ENCODE data around the gene ARHGAP27.

ARHGAP27 gene

DNA sequence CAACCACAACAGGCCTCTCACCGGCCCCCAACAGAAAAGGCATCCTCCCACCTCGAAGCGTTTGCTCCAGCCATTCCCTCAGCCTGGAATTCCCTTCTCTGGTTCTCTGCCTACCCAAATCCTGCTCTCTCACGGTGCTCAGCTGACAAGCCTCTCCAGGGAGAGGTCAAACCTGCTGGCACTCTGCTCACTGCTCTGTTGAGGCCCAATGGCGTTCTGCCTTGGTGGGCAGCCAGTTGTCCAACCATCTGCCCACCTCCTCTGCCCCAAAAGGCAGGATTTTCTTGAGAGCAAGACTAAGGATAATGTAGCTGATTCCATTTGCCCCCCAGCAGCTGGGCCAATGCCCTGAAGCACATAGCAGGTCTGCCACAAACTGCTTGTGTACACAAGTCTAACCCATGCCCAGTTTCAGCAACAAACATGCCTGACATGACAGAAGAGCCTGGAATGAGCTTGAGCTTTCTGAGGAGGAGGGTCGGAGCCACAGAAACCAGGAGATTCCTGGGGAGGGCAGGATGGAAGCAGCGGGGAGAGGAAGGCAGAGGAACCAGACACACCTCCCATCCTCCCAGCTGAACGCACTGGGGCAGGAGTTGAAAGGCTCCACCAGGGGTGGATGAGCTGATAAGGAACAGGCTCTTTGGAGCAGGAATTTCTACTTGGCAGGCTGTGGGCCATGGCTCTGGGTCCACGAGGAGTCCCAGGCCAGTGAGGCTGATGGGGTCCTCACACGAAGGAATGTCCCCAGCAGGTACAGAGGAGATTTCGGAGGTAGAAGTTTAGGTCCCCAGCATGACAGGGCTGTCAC, 23.9 kb downstream of the ARHGAP27 start:
- in situ Hi-C loops (cut with MboI; ENCODE audit: low sequenced_read_pairs), result no loop called here

DNA sequence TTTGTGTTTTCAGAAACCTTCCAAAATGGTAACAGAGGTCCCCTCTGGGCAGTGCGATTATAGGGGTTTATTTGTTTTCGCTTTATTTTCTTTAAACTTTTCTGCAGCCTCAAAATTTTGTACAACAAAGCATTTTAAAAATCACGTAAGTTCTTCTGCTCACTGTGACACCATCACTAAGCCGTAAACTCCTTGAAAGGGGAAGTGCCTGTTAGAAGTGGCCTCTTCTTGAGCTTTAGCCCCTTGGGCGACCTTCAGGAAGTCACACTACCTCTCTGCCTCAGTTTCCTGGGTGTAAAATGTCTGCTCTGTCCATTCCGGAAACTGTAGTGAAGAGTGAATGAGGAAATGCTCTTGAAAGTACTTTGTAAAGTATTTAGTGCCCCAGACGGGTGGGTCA, 26.6 kb downstream of the ARHGAP27 start:
- in situ Hi-C loops (cut with MboI; ENCODE audit: low sequenced_read_pairs), result no loop called here

DNA sequence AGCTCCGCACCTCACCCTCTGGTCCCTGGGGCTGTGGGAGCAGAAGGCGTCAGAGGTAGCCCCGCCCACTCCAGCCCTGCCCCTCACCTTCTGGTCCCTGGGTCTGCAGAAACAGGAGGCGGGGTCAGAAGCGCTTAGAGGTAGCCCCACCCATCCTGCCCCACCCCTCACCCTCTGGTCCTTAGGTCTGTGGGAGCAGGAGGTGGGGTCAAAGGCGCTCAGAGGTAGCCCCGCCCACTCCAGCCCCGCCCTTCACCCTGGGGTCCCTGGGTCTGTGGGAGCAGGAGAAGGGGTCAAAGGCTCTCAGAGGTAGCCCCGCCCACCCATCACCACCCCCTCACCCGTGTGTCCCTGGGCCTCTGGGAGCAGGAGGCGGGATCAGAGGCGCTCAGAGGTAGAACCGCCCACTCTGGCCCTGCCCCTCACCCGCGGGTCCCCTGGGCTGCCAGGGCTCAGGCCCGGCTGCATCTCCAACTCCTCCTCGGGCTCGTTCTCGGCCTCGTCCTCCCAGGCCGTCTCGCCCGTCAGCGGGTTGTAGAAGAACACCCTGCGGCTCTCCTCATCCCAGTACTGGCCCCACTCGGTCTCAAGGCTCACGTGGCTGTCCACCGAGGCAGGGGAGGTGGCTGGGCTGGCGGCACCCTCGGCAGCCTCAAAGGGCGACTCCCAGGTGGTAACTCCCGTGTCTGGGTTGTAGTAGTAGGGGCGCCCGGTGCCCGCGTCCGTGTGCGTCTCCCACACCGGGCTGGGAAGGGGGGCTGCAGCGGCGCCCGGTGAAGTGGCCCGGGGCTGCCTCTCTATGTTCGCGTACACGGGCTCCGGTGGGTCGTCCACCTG, 27.2 kb downstream of the ARHGAP27 start:
- in situ Hi-C loops (cut with MboI; ENCODE audit: low sequenced_read_pairs), result no loop called here

DNA sequence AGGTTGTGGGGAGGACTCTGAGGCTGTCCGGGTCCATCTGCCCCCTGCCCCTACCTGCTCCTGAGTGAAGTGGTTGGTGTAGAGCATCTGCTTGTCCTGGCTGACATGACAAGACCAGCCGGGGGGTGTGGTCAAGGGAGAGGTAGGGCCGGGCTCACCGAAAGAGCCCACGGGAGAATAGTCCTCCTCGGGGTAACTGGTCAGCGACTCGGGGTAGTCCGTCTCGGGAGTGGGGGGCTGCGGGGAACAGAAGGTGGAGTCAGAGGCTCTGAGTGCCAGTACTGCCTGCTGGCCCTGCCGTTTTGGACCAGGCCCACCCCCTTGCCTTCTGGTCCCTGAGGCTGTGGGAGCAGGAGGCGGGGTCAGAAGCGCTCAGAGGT, 27.8 kb downstream of the ARHGAP27 start:
- in situ Hi-C loops (cut with MboI; ENCODE audit: low sequenced_read_pairs), result no loop called here

DNA sequence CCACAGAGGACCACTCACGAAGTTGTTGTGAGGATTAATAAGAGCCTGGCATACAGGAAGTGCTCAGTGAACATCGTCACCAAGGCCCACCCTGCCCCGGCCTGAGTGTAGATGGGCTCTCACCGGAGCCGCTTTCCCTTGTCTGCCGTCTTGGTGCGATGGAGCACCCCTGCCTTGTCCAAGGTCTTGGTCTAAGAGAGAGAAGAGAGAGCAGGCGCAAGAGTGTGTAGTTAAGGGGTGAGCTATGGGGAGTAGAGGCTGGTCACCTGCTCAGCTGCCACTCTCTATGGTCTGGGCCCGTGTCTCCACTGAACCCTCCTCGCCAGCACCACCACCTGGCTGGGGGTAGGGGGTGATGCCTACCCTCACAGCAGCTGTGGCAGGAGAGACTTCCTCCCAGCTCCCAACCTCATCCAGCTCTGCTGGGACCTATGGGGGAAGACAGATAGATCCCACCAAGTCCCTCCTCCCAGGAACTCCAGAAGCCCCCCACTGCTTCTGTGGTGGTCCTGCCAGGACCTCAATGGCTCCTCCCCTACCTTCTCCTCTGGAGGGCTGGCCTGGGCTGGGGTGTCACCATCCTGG, 28.7 kb downstream of the ARHGAP27 start:
- in situ Hi-C loops (cut with MboI; ENCODE audit: low sequenced_read_pairs), result no loop called here

DNA sequence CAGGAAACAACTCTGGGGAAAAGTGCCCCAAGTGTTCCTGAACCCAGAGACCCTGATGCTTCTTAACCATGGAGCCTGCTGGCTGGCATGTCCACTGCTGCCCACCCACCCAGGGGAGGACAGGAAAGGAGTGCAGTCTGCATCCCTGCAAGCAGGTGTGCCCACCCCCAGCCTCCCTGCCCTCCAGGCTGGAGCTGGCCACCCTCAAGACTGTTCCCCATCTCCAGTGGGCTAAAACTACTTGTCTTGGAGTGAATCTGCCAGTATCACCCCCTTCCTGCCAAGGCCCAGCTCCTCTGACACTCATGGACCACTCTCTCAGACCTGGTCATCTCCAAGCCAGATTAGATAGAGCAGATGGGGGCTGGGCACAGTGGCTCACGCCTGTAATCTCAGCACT, 29.8 kb downstream of the ARHGAP27 start:
- in situ Hi-C loops (cut with MboI; ENCODE audit: low sequenced_read_pairs), result no loop called here

DNA sequence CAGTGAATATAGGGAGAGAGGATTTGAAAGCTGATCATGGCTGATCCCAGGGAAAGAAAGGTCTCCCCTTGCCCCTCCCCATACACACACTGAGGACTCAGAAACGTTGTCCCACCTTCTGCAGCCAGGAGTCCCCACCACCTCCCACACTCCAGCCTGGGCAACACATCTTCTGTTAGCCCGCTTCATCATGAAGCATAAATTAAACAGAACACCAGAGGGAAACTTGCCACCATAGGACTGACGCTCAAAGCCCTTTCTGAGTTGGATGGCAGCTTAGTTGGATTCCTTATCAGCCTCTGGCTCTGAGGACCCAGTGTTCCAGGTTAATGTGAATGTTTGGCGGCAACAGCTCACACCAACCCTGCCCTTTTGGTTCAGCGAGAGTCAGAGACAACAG, 33.9 kb downstream of the ARHGAP27 start:
- in situ Hi-C loops (cut with MboI; ENCODE audit: low sequenced_read_pairs), result no loop called here

DNA sequence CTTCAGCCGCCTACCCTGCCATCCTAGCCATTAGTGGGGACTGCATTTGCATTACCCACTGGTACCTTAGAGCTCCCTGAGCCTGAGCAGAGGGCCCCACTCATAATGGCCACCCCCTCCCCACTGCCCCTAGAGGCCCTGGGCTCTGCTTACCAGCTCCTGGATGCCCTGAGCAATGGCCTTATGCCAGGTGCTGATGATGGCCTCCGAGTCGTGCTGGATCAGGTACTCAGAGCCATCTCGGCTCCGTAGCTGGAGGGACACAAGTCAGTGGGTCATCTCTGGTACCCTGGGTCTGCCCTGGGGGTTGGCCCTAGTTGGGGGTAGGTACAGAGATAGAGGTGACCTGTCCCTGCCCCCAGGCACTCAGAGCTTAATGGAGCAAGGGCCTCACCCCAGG, 34.9 kb downstream of the ARHGAP27 start:
- in situ Hi-C loops (cut with MboI; ENCODE audit: low sequenced_read_pairs), result no loop called here

DNA sequence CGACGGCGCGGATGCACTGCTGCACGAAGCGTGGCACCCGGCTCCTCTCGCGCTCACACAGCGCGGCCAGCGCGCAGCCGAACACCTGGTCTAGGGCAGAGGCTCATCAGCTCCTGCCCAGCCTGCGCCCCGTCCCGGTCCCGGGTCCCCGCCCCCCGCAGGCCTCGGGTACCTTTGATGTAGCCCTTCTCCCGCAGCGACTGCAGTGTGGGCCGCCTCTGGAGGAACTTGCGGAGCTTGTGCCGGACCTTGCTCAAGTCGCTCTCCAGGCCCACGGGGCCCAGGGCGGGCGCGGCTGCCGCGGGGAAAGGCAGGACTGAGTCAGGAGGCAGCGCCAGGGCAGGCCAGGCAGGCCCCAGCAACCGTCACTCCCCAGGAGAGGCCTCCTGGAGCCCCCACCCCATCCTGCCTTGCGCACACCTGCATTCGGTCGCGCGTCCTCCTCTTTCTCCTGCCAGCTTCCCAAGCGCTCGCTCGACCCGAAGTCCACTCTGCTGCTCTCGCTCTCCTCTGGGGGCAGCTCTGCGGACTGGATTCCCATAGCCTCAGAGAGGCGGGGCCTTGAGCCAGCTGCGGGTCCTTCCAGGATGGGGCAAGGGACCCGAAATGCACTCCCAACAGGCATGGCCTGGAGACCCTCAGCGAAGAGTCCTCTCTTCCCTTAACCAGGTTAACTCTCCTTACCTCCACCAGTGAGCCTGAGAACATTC, 36.0 kb downstream of the ARHGAP27 start:
- in situ Hi-C loops (cut with MboI; ENCODE audit: low sequenced_read_pairs), result no loop called here

DNA sequence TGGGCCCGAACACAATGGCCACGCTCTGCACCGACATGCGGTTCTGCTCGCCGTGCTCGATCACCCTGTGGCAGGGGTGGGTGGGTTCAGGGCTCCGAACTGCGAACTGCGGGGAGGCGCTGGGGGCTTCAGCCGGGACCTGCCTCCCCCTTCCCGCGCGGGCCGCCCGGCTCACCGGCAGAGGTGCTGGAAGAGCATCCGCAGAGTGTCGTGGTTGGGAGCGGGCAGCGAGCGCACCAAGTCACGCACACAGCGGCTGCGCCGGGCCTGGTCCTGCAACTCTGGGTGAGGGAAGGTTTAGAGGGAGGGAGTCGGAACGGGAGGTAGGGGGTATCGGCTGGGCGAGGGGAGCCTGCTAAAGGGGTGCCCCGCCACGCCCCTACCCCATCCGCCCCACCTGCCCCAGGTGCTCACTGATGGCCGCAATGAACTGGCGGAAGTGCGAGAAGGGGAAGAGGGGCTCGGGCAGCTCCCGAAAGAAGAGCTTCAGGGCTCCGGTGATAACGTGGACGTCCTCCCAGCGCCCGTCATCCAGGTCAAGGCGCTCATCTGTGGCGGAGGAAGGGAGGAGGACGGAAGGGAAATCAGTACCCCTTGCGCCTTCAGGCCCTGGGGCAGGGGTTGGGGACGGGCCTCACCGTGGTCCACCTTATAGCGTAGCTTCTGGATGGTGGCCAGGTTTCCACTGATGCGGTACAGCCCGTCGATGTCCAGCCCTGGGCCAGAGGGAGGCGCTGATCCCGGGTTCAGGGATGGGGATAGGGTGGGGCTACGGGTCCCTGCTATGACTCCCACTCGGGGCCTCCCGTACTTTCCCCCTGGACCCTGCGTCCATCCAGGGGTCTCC, 36.9 kb downstream of the ARHGAP27 start:
- in situ Hi-C loops (cut with MboI; ENCODE audit: low sequenced_read_pairs), result no loop called here

DNA sequence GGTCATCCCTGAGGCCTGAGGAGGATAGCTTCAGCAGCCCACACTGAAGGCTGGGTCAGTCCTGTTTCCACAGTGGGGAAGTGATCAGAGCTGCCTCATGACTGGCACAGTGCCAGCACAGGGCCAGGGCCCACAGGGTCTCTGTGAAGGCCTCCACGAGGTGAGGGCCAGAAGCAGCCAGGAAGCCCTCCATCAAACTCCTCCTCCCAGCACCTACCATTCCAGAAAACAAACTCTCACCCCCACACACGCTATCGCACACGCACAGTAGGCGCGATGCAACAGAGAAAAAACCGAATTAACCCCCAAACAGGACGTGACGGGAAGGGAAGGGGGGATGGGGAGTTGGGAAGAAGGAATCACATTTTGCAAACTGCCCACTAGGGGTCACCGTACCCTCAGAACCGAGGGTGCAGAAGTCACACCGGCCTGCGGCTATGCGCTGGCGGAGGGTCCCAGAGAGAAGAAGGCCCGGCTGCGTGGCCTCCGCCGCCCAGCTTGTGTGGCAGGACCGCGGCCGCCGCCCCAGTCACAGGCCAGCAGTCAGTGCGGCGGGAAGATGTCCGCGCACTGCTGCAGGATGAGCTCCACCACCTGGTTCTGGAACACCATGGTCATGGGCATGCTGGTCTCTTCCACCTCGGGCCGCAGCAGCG, 37.6 kb downstream of the ARHGAP27 start:
- in situ Hi-C loops (cut with MboI; ENCODE audit: low sequenced_read_pairs), result no loop called here

DNA sequence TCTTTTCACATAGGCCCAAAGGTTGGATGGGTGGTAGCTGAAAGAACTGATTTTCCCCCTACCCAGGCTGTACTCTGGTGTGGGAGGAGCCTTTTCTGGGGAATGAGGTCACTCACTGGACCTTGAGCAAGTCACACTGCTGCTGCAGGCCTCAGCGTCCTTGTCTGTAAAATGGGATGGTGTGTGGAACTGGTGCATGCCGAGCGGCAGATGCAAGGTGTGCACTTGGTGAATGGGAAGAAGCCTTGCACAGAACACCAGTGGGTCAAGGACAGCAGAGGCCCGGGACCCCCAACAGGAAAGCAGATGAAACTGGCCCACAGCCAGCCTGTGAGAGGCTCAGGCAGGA, 38.1 kb downstream of the ARHGAP27 start:
- in situ Hi-C loops (cut with MboI; ENCODE audit: low sequenced_read_pairs), result no loop called here

DNA sequence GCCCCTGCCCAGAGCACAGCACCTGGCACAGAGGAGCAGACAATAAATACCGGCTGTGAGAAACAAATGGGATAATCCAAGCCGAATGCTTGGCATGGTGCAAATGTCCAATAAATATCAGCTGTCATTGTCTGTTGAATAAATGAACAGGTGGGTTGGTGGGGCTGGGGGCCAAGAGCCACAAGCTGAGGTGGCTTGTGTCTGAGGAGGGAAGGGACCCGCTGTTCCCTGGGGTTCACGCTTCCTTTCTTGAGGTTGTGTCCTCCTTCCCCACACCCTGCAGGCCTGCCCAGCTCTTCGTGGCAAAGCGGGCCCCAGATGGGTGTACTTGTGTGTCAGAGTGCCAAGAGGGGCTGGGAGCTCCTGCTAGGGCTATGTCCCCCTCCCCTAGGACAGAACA, 38.6 kb downstream of the ARHGAP27 start:
- in situ Hi-C loops (cut with MboI; ENCODE audit: low sequenced_read_pairs), result no loop called here

DNA sequence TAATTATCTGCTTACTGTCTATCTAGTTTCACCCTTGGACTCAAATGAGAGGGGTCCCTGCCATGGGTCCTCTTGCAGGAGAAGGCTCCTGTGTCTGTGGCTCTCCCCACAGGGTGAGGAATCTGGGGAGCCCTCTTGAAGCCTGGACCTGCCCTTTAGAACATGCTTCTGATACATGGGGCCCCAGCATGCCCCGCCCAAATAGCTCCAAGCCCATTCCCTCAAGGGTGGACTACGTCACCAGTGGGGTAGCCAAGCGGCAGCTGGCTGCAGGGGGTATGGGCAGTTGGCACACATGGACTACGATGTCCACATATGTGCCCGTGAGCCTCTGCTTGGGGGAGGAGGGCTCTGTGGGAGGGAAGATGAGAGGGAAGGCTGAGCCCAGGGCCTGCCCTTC, 39.3 kb downstream of the ARHGAP27 start:
- in situ Hi-C loops (cut with MboI; ENCODE audit: low sequenced_read_pairs), result no loop called here

DNA sequence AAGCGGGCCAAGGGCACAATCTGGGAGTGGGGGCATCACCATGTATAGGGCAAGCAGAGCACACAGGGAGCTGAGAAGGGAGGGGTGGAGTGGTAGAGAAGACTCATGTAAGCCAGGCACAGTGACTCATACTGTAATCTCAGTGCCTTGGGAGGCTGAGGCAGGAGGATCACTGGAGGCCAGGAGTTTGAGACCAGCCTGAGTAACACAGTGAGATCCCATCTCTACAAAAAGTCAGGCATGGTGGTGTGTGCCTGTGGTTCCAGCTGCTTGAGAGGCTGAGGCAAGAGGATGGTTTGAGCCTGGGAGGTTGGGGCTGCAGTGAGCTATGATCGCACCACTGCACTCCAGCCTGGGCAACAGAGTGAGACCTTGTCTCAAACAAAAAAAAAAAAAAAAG, 40.8 kb downstream of the ARHGAP27 start:
- in situ Hi-C loops (cut with MboI; ENCODE audit: low sequenced_read_pairs), result no loop called here

DNA sequence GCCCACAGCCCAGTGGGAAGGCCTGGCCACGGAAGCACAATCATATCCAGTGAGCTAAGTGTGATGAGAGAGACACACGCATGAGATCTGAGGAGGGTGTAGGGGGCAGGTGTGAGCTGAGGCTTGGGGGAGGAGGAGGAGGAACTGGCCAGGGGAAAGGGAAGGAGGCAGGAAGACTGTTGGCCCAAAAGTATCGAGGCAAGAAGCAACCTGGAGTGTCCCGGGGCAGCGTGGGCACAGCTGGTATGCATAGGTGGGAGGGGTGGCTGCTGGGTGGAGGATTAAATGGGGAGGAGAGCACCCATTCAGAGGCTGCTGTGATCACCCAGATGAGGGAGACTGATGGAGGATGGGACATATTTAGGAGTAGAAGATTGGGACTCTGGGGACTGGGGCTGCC, 41.4 kb downstream of the ARHGAP27 start:
- in situ Hi-C loops (cut with MboI; ENCODE audit: low sequenced_read_pairs), result no loop called here

DNA sequence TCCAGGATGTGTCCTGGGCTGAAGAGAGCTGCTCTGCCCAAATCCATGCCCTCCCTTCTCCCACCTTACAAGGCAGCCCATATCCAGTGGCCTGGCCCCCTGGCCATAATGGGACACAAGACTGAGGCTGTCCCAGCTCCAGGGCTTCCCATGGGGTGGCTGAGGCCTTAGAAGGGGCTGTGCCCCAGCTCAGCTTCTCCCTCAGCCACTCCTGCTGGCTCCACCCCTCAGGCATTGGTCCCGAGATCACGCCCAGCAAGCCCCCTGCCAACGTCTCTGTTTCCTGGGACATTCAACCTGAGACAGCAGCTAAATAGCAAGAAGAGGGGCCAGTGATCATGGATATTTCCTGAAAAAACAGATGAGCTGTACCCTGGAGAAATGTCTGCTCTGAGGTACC, 43.3 kb downstream of the ARHGAP27 start:
- in situ Hi-C loops (cut with MboI; ENCODE audit: low sequenced_read_pairs), result loop anchor here (5.0 to 10.0 kb wide), 2 partner anchors 107 to 165 kb away; partner anchors contain the start of gene FMNL1

DNA sequence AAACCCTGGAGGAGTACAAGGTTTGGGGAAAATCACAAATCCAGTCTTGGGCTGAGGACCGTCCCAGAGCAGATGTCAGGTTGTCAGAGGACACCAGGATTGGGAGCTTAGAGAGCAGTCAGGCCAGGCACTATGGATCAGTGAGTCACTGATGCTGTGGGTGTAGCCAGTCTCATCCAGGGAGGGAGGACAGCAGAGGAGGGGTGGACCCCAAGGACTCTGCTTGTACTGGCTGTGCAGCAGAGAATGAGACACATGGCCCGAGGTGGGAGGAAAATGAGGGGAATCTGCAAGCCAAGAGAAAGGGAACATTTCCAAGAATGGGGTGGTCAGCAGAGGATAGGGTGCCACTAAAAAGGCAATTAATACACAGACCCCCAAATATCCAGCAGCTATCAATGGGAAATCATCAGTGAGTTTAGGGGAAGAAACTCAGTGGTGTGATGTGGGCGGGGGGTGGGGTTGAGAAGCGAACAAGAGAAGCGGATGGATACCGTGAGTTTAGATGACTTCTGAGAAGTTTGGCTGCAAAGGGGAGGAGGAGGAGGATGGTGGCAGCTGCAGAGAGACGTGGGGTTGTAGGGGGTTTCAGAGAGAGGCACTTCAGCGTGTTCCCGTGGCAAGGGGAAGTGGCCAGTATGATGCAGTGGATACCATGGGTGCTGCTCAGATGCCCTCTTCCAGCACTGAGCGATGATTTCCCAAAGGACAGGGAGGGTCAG, 43.9 kb downstream of the ARHGAP27 start:
- in situ Hi-C loops (cut with MboI; ENCODE audit: low sequenced_read_pairs), result loop anchor here (5.0 to 10.0 kb wide), 2 partner anchors 106 to 164 kb away; partner anchors contain the start of gene FMNL1

DNA sequence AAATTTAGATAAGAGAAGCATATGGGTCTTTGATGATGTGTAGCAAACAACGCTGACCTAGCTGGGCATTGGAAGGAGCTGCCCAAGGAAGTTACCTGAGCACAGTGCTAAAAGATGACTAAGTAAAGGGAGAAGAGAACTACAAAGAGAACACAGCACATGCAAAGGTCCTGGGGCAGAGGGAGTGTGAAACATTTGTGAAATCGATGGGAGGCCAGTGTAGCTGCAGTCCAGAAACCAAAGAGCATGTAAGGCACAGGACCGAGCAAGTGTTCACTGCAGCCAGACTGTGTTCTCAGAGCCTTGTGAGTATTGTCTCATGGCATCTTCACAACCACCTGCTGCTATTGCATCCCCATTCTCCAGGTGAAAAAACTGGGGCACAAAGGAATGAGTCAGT, 44.9 kb downstream of the ARHGAP27 start:
- in situ Hi-C loops (cut with MboI; ENCODE audit: low sequenced_read_pairs), result loop anchor here (5.0 to 10.0 kb wide), 2 partner anchors 105 to 163 kb away; partner anchors contain the start of gene FMNL1

Measured in HL-60/S4 treated with retinoic acid at 250 ng/mL for 4 days and 3 days (cell line).